ENCODE data around the gene CCDC91. TPM values are rescaled to one million over a fixed set of nuclear protein-coding genes. Genes with fewer than 3 reads are reported as not detected.

The CCDC91 gene
- 15.7 to 19.5 TPM (median 17.9 TPM) in 3 replicates for total RNA-seq (2021)
- percentile 73 among the genes with signal in this experiment for Bru-seq, nascent RNA
- long read RNA-seq, experiment 1, partial matches to known transcripts: 4 of 84 reads
- long read RNA-seq, experiment 1, other reads (novel, unspliced or antisense): 76 of 84 reads
- long read RNA-seq, experiment 2, partial matches to known transcripts: 3 of 18 reads
- long read RNA-seq, experiment 2, other reads (novel, unspliced or antisense): 15 of 18 reads
- long read RNA-seq, experiment 3, partial matches to known transcripts: 5 of 51 reads
- long read RNA-seq, experiment 3, other reads (novel, unspliced or antisense): 40 of 51 reads

GRCh38 chr12:28190321-28191050 lies at the start of gene CCDC91:
TSS of gene CCDC91 (plus strand) at chr12:28190456. CDS start at chr12:28257216, 66,760 bp downstream.
- peaks cover 36% of the 10 kb centered on the region for H3K9me3 Mint-ChIP-seq
- DNase-seq (ENCODE audit: low spot score) (peak; percentile 73), ATAC-seq (peak; percentile 85)
- POLR2A ChIA-PET: no interaction called here
- H3K27me3 Mint-ChIP-seq (ENCODE audit: low read depth): no peaks in the 10 kb centered on the region; the same call in 1 of the 2 replicates
- H3K4me3 Mint-ChIP-seq: peak within 1 kb of the TSS; percentile 89
- peaks cover 27% of the 10 kb centered on the region for H3K4me1 Mint-ChIP-seq
- peak within 1 kb of the TSS; percentile 96 for H3K27ac Mint-ChIP-seq
- CTCF ChIA-PET: no interaction called here
- H3K36me3 Mint-ChIP-seq: peaks cover 22% of the 10 kb centered on the region
- TF ChIP-seq ZNF317 (CRISPR knock-in tag; IDR thresholded peaks at IDR 0.05; ENCODE audit: borderline replicate concordance, low read depth): no peak
- peak; percentile 36; the same call in 1 of the 2 replicates for TF ChIP-seq FOXP1 (CRISPR knock-in tag; IDR thresholded peaks at IDR 0.05; ENCODE audit: borderline replicate concordance)
- TF ChIP-seq USF1 (CRISPR knock-in tag; IDR thresholded peaks at IDR 0.05): peak; percentile 97
- peak; percentile 48; the same call in 1 of the 2 replicates for TF ChIP-seq RELA (CRISPR knock-in tag; IDR thresholded peaks at IDR 0.05; ENCODE audit: borderline replicate concordance)
- peak; percentile 48; the same call in 1 of the 2 replicates for TF ChIP-seq HMGXB4 (CRISPR knock-in tag; IDR thresholded peaks at IDR 0.05)
- TF ChIP-seq FOXJ3 (CRISPR knock-in tag; IDR thresholded peaks at IDR 0.05; ENCODE audit: borderline replicate concordance): no peak
- peak; percentile 43; the same call in 1 of the 2 replicates for TF ChIP-seq PRDM15 (CRISPR knock-in tag; IDR thresholded peaks at IDR 0.05)
- TF ChIP-seq NFYB (CRISPR knock-in tag; conservative IDR thresholded peaks at IDR 0.05; ENCODE audit: low read depth): no peak
- 0 out of 2 replicates have a peak, but pooled peaks have one; percentile 29 for TF ChIP-seq JUN (CRISPR knock-in tag; IDR thresholded peaks at IDR 0.05)
- no peak for TF ChIP-seq IRF1 (CRISPR knock-in tag; IDR thresholded peaks at IDR 0.05)
- no peak for TF ChIP-seq CDX4 (CRISPR knock-in tag; IDR thresholded peaks at IDR 0.05; ENCODE audit: borderline replicate concordance)
- TF ChIP-seq SMAD3 (CRISPR knock-in tag; IDR thresholded peaks at IDR 0.05; ENCODE audit: borderline replicate concordance): 0 out of 2 replicates have a peak, but pooled peaks have one; percentile 40
- TF ChIP-seq GTF2I (CRISPR knock-in tag; conservative IDR thresholded peaks at IDR 0.05): no peak
- no peak for TF ChIP-seq ZSCAN18 (CRISPR knock-in tag; IDR thresholded peaks at IDR 0.05)
- no peak; the same call in 1 of the 2 replicates for TF ChIP-seq ZNF219 (CRISPR knock-in tag; IDR thresholded peaks at IDR 0.05; ENCODE audit: borderline replicate concordance)
- TF ChIP-seq STAT6 (CRISPR knock-in tag; conservative IDR thresholded peaks at IDR 0.05; ENCODE audit: low read depth): no peak
- TF ChIP-seq USF2 (CRISPR knock-in tag; IDR thresholded peaks at IDR 0.05): peak; percentile 97
- peak; percentile 57; the same call in 1 of the 2 replicates for TF ChIP-seq ZNF121 (CRISPR knock-in tag; IDR thresholded peaks at IDR 0.05)
- TF ChIP-seq NR2C2 (CRISPR knock-in tag; IDR thresholded peaks at IDR 0.05): peak; percentile 83
- TF ChIP-seq RORB (CRISPR knock-in tag; IDR thresholded peaks at IDR 0.05): no peak
